Mesodermal cell (in vitro differentiated cells): Measurements from ENCODE around the gene TUBB1.

Experiments used
- H3K27ac ChIP-seq: 2 replicates; pipeline ENCODE4 v1.7.0; 2013; ENCODE audit warnings: mild to moderate bottlenecking, low read depth, low read length, moderate library complexity; ENCODE audit not compliant: severe bottlenecking
- H3K36me3 ChIP-seq: 2 replicates; pipeline ENCODE4 v1.7.1; 2013; ENCODE audit warnings: mild to moderate bottlenecking, low read length, moderate library complexity; ENCODE audit not compliant: control insufficient read depth, insufficient read depth
- H3K4me1 ChIP-seq: one replicate; pipeline ENCODE4 v1.7.1; 2013; ENCODE audit warnings: mild to moderate bottlenecking, low read length; ENCODE audit not compliant: insufficient read depth, control insufficient read depth, poor library complexity, severe bottlenecking
- H3K4me3 ChIP-seq: 2 replicates; pipeline ENCODE4 v1.7.0; 2013; ENCODE audit warnings: low read length, control low read depth, mild to moderate bottlenecking; ENCODE audit not compliant: insufficient read depth, poor library complexity, severe bottlenecking; ENCODE audit errors: extremely low read depth
- H3K9me3 ChIP-seq: 2 replicates; pipeline ENCODE4 v1.7.1; 2013; ENCODE audit warnings: mild to moderate bottlenecking, low read length, moderate library complexity; ENCODE audit not compliant: control insufficient read depth
- WGBS, 2 experiments: methylation state at CpG; one replicate each; pipeline ENCODE4 v1.1.5; 2013; ENCODE audit warnings: missing lambda C conversion rate in 2 of 2; ENCODE audit not compliant: insufficient coverage in 2 of 2; 5-methylcytosine and 5-hydroxymethylcytosine counted together

The TUBB1 gene

DNA sequence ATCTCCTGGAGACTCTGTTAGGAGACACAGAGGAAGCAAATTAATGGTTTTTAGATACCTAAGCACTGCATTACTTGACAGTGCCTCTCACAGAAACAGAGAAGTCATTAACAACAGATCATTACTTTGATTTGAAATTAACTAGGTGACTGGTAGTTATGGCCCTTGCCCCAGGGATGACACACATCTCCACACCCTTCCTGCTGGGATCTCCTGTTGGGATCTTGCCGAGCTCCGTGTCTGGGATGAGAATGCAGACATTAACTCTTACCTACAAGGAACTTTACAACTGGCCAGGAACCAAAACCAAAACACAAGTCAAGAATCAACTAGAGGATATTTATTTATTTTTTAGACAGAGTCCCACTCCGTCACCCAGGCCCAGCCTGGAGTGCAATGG lies 25.6 kb downstream of the TUBB1 start:
- Histone ChIP-seq H3K27ac (no peak overlapping the region), H3K9me3 (peaks cover 5% of the 10 kb centered on the region), H3K4me1 (peaks cover 17% of the 10 kb centered on the region), H3K36me3 (peaks cover 18% of the 10 kb centered on the region), H3K4me3 (no peak overlapping the region)
- 89 to 90% methylated on average over 1 of the region's 3 CpGs for WGBS, 2 experiments

- 85 to 86% methylated on average over 3 of the region's 3 CpGs for WGBS, 2 experiments
- Histone ChIP-seq H3K9me3 (no peaks in the 10 kb centered on the region), H3K4me1 (peaks cover 17% of the 10 kb centered on the region), H3K36me3 (no peaks in the 10 kb centered on the region), H3K4me3 (no peak overlapping the region), H3K27ac (no peak overlapping the region)
Measured at GRCh38 chr20:59046862-59047261, 27.6 kb downstream of the TUBB1 start.

DNA sequence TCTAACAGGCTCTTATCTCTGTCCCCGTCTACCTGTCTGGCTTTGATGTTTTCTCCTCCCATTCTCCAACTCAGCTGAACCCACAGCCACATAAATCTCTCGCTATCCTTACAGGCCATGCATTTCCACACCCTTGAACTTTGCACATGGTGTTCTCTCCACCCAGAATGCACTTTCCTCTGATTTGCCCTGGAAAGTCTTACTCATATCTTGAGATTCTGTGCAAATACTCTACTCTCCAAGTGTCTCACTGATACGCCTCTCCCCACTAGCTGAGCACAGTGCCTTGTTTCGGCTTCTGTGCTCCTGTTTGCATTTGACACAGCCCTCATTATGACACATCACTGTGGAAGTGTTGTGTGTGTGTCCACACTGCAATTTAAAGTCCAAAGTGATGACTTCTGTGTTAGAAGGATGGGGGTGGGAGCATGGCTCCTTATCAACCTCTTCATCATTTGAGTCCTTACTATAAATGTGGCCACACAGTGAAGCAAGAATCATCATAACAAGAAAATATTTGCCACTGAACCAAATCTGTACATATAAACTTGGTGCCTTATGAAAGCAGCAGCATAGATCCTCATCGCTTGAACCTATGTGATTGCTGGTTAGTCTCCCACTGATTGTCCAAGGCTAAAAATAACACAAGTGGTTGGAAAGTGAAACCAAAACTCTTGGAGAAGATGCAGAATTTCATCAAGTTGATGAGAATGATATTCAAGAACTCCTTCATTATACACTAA lies 28.9 kb downstream of the TUBB1 start:
- no peaks in the 10 kb centered on the region for H3K9me3 ChIP-seq
- H3K27ac ChIP-seq: no peak overlapping the region
- peaks cover 17% of the 10 kb centered on the region for H3K4me1 ChIP-seq
- WGBS, 2 experiments: 94 to 100% methylated on average over 4 of the region's 5 CpGs
- H3K36me3 ChIP-seq: no peaks in the 10 kb centered on the region
- H3K4me3 ChIP-seq: no peak overlapping the region

DNA sequence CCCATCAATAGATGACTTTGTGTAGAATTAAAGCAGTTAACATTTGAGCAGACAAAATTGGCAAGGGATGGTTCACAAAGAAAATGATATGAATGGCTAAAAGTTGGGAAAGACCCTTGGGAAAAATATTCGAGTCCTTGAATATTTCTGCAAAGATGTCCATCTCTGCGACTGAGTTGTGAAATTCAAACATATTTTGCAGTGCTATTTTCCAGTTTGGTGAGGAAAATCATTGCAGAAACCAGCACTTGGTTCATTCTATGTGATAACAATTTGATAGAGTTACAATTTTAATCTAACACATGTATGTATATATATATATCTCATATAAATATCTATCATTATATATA lies 29.4 kb downstream of the TUBB1 start:
- Histone ChIP-seq H3K4me1 (peaks cover 17% of the 10 kb centered on the region), H3K36me3 (no peaks in the 10 kb centered on the region), H3K27ac (no peak overlapping the region), H3K9me3 (no peaks in the 10 kb centered on the region), H3K4me3 (no peak overlapping the region)
- WGBS, 2 experiments: 72 to 75% methylated on average over 2 of the region's 2 CpGs

- peaks cover 17% of the 10 kb centered on the region for H3K4me1 ChIP-seq
- no peak overlapping the region for H3K27ac ChIP-seq
- H3K36me3 ChIP-seq: no peaks in the 10 kb centered on the region
- no peak overlapping the region for H3K4me3 ChIP-seq
- no peaks in the 10 kb centered on the region for H3K9me3 ChIP-seq
- no CpG with 5 or more reads among the region's 1 CpG for WGBS, 2 experiments
Measured at GRCh38 chr20:59050437-59050836, 31.2 kb downstream of the TUBB1 start.

DNA sequence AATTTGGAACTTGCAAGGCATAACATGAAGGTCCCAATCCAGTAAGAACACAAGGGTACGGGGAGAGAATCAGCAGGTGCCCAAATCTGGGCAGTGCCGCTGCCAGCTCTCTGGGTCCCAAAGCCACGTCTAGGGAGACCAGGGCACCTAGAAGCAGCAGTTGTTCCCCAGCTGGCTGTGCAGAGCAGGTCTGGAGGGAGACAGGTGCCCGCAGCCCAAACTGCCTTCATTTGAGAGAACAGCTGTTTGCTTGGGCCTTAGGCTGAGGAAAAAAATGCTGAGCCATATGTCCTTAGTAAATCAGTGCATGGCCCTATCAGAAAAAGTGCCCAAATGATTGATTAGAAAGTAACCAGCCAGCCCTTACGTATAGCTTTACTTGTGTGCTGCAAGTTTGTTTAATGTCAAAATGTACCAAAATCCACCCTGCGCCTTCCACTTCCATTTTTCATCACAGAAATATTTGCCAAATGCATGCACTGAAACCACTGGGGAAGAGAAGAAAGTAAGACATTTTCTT lies 32.5 kb downstream of the TUBB1 start:
- 82 to 90% methylated on average over 5 of the region's 6 CpGs for WGBS, 2 experiments
- H3K4me3 ChIP-seq: no peak overlapping the region
- no peaks in the 10 kb centered on the region for H3K36me3 ChIP-seq
- no peak overlapping the region for H3K27ac ChIP-seq
- peaks cover 7% of the 10 kb centered on the region for H3K4me1 ChIP-seq
- H3K9me3 ChIP-seq: no peaks in the 10 kb centered on the region

- WGBS, 2 experiments: 98 to 100% methylated on average over 4 to 5 of the region's 7 CpGs
Measured at GRCh38 chr20:59055302-59055701, 36.1 kb downstream of the TUBB1 start.

DNA sequence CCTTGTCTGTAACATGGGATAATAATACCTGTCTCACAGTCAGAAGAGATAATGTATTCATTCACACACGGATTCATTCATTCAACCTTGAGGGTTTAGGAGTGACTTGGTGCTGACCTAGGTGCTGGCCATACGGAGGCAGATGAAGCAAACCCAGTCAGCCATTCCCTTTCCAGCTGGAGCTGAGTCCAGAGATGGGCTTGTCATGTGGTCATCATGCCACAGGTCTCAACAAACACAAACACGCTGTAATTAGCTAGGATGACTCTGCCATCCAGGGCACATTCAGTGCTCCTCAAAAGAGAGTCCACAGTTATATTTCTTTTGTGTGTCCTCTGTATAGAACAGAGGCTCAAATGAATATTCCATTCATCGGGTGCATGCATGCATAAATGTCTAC lies 42.9 kb downstream of the TUBB1 start:
- peaks cover 14% of the 10 kb centered on the region for H3K4me1 ChIP-seq
- no peak overlapping the region for H3K4me3 ChIP-seq
- H3K36me3 ChIP-seq: no peaks in the 10 kb centered on the region
- no peak overlapping the region for H3K27ac ChIP-seq
- WGBS, 2 experiments: 64 to 92% methylated on average over 2 of the region's 4 CpGs
- no peaks in the 10 kb centered on the region for H3K9me3 ChIP-seq

More at GRCh38 chr20:59055302-59055701, 36.1 kb downstream of the TUBB1 start:
- Histone ChIP-seq H3K4me3 (no peak overlapping the region), H3K4me1 (no peaks in the 10 kb centered on the region), H3K36me3 (no peaks in the 10 kb centered on the region), H3K27ac (no peak overlapping the region), H3K9me3 (no peaks in the 10 kb centered on the region)

GRCh38 chr20:59063358-59064213 lies 44.4 kb downstream of the TUBB1 start:
- H3K27ac ChIP-seq: peak overlapping the region; percentile 72
- H3K9me3 ChIP-seq: no peaks in the 10 kb centered on the region
- WGBS, 2 experiments: 60 to 72% methylated on average over 13 to 16 of the region's 22 CpGs
- H3K36me3 ChIP-seq: no peaks in the 10 kb centered on the region
- H3K4me1 ChIP-seq: peaks cover 14% of the 10 kb centered on the region
- H3K4me3 ChIP-seq: no peak overlapping the region

- peaks cover 14% of the 10 kb centered on the region for H3K4me1 ChIP-seq
- whole genome bisulfite sequencing, 2 experiments: 69 to 71% methylated on average over 2 of the region's 4 CpGs
- H3K27ac ChIP-seq: peak overlapping the region; percentile 72
Measured at GRCh38 chr20:59064214-59064722, 45.0 kb downstream of the TUBB1 start.

More at GRCh38 chr20:59064214-59064722, 45.0 kb downstream of the TUBB1 start:
- Histone ChIP-seq H3K9me3 (no peaks in the 10 kb centered on the region), H3K36me3 (no peaks in the 10 kb centered on the region), H3K4me3 (no peak overlapping the region)
